ENCODE data around the gene DUSP15.

DUSP15 gene

DNA sequence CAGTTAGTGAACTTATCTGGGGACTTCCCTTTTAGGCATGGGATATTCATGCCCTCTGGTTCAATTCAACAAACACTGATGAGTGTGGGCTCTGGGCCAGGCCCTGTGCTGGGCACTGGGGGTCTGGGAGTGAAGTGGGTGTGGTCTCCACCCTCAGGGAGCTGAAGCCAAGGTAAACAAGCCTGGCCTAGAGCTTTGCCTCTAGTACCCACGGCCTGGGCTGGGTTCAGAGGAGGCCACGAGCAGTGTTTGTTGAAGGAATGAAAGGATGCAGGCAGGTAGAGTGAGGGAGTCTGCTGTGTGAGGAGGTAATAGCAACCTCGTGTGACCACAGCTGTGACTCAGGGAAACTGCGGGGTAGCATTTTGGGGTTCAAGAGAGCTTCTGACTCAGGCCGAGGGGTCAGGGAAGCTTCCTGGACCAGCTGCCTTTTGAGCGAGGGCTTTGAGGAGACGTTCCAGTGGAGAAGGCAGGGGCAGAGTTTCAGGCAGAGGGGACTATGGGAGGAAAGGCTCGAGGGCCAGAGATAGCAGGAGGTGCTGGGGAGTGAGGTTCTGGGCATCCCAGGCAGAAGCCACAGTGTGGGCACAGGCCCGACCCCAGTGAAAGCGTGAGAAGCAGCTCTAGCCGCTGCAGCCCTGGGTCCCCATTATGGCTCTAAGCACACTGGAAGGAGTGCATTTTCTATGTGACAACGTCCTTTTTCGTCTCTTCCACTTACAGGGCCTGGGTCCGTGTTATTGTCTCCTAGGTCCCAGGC is 45.6 kb downstream of the DUSP15 start:
- TF ChIP-seq, protein P1, sequence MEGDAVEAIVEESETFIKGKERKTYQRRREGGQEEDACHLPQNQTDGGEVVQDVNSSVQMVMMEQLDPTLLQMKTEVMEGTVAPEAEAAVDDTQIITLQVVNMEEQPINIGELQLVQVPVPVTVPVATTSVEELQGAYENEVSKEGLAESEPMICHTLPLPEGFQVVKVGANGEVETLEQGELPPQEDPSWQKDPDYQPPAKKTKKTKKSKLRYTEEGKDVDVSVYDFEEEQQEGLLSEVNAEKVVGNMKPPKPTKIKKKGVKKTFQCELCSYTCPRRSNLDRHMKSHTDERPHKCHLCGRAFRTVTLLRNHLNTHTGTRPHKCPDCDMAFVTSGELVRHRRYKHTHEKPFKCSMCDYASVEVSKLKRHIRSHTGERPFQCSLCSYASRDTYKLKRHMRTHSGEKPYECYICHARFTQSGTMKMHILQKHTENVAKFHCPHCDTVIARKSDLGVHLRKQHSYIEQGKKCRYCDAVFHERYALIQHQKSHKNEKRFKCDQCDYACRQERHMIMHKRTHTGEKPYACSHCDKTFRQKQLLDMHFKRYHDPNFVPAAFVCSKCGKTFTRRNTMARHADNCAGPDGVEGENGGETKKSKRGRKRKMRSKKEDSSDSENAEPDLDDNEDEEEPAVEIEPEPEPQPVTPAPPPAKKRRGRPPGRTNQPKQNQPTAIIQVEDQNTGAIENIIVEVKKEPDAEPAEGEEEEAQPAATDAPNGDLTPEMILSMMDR (IDR thresholded peaks at IDR 0.05; ENCODE audit: insufficient read depth, missing control alignments), result no peak
- no peak for DNase-seq (ENCODE audit: insufficient read length, low spot score)
- no peak for FAIRE-seq

DNA sequence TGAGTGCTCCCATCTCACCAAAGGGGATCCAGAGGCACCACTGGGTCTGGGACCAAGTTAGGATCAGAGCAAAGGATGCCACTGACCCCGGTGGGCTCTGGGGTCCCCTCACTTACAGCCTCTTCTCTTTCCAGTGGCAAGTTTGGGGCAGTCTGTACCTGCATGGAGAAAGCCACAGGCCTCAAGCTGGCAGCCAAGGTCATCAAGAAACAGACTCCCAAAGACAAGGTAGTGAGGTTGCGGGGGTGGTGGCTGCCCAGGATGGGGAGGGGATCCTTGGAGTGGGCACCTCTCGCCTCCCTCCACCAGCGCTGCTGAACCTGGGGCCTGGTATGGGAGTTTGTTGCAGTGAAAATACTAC is 46.2 kb downstream of the DUSP15 start:
- DNase-seq (ENCODE audit: insufficient read length, low spot score) (no peak), FAIRE-seq (no peak)
- TF ChIP-seq, protein P1 (IDR thresholded peaks at IDR 0.05; ENCODE audit: insufficient read depth, missing control alignments), result no peak

DNA sequence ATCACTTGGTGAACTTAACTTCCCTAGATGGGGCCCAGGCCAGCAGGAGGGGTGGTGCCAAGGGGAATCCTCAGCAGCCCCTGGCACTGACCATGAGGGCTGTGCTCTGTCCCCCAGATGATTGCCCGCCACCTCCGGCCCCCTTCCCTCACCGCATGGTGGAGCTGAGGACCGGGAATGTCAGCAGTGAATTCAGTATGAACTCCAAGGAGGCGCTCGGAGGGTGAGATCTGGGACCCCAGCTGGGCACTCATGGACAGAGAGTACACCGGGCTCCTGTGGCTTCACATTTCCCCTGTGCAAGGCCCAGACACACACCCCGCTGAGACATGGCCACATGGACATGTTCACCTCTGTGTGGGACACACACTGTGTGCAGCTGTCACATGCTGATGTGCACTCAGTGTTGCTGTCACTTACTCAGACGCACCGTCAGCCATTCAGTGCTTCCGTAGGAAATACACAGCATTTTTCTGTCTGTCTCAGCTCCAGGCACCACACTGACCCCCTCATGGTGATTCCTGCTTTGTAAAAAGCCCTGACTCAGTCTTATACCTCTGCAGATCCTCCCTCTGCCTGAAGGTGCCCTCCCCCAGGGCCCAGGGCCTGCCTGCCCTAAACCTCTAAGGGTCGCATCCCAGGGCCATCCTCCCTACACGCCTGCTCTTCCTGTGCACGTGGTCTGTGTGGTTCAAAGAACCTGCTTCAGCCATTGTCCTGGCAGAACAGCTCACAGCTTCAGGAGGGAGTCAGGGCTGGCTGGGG is 46.8 kb downstream of the DUSP15 start:
- no peak for DNase-seq (ENCODE audit: insufficient read length, low spot score)
- no peak for FAIRE-seq
- TF ChIP-seq, protein P1 (IDR thresholded peaks at IDR 0.05; ENCODE audit: insufficient read depth, missing control alignments), result no peak

DNA sequence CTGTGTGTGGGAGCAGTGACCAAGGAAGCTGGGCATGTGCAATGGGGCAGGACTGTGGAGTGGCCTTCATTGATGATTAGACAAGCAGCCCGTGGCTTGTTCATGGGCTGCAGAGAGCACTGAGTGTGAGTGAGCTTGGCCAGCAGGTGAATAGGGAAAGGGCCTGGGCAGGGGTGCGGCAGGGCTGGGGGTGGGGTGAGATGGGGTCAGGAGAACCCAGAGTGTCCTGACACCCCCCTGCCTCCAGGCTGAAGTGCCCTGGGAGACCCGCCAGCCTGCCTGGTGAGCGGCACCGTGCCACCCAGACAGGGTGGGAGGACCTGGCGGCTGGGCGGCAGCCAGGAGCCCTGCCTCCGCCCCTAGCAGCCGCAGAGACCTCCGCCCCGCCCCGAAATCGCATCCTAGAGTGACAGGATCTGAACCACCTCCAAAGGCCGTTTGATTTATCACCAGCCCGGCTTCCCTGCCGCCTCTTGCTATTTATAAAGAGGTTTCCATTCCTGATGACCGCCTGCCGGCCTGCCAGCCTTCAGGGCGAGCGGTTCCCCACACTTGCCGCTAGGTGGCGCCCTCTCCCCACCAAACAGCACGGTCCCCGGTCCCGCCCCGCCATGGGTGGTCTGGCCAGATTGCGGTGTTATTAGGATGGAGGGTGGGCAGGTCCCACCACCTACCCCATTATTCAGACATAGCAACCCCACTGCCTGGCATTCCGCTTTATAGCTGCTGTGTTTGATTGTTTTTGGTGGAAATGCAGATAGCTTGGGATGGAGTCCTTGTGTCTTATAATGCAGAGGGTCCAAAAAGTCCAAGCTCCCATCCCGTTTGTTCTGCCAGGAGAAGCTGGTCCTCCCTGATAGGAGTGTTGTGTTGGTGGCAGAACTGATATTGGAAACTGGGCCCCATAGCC is 47.7 kb downstream of the DUSP15 start:
- peak; percentile 82 for DNase-seq (ENCODE audit: insufficient read length, low spot score)
- no peak for FAIRE-seq

DNA sequence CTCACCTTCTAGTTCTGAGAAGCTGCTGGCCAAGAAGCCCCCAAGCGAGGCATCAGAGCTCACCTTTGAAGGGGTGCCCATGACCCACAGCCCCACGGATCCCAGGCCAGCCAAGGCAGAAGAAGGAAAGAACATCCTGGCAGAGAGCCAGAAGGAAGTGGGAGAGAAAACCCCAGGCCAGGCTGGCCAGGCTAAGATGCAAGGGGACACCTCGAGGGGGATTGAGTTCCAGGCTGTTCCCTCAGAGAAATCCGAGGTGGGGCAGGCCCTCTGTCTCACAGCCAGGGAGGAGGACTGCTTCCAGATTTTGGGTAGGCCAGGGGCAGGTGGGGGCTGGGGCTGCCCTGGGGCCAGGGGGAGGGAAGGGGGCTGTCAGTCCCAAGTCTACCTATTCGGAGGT is 48.9 kb downstream of the DUSP15 start:
- DNase-seq (ENCODE audit: insufficient read length, low spot score), result no peak
- TF ChIP-seq, protein P1 (IDR thresholded peaks at IDR 0.05; ENCODE audit: insufficient read depth, missing control alignments), result no peak
- no peak for FAIRE-seq

More for the DNA sequence above, 47.7 kb downstream of the DUSP15 start:
- TF ChIP-seq, protein P1 (IDR thresholded peaks at IDR 0.05; ENCODE audit: insufficient read depth, missing control alignments), result peak; percentile 87

DNA sequence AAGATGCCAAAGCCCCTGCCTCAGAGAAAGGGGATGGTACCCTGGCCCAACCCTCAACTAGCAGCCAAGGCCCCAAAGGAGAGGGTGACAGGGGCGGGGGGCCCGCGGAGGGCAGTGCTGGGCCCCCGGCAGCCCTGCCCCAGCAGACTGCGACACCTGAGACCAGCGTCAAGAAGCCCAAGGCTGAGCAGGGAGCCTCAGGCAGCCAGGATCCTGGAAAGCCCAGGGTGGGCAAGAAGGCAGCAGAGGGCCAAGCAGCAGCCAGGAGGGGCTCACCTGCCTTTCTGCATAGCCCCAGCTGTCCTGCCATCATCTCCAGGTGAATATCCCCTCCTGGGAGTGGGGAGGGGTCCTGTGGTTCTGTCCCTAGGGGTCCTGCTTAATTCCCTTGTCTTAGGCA is 50.1 kb downstream of the DUSP15 start:
- DNase-seq (ENCODE audit: insufficient read length, low spot score) (no peak), FAIRE-seq (no peak)
- TF ChIP-seq, protein P1 (IDR thresholded peaks at IDR 0.05; ENCODE audit: insufficient read depth, missing control alignments), result no peak
